Measurements from ENCODE around the gene SH2D5.

Gene SH2D5

DNA sequence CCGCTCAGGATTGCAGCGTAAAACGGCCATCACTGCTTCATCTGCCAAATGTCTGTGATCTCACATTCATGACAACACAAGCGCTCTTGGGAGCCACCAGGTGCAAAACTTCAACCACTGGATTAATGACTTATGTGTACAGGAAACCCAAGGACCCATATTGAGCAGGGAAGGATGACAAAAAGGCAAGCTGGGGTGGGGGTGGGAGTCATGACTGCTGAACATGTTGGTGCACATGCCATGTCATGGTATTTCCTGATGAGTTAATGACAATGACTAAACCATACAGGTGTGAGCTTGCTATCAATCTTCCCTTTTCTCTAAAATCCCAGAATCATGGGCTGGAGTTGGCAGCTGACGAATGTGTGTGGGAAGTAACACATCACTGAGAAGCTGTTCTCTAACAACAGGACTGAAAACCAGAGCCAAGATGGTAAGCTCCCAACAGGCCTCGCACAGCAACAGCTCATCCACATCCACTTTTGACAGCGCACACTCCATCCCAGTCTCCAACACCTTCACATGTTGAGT, 3.1 kb upstream of the SH2D5 start:
- H3K27ac ChIP-seq (ENCODE audit: low read depth, low read length): no peak overlapping the region
- peaks cover 8% of the 10 kb centered on the region for H3K27me3 ChIP-seq (ENCODE audit: control insufficient read depth, insufficient read depth, low read length)
- no peak overlapping the region for H3K9ac ChIP-seq (ENCODE audit: low read length)
- H3K4me3 ChIP-seq (ENCODE audit: low read length): no peak overlapping the region
- H3K4me1 ChIP-seq (ENCODE audit: control insufficient read depth, insufficient read depth, low read length): peaks cover 10% of the 10 kb centered on the region
- peaks cover 6% of the 10 kb centered on the region for H3K36me3 ChIP-seq (ENCODE audit: control insufficient read depth, insufficient read depth, low read length)

DNA sequence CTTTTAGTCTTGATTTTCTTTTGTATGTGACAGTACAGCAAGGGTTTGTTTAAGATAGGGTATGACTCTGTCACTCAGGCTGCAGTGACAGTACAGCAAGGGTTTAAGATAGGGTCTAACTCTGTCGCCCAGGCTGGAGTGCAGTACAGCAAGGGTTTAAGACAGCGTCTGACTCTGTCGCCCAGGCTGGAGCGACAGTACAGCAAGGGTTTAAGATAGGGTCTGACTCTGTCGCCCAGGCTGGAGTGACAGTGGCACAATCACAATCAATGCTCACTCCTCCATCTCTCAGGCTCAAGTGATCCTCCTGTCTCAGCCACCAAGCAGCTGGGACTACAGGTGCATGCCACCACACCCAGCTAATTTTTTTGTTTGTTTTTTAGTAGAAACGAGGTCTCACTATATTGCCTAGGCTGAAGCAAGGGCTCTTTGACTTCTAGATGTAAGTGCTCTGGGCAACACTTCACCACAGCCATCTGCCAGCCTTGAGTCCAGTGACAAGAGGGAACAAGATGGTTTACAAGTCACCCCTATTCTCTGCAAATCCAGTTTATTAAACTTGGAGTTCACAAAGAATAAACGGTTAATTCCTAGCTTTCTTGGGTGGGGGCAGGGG, 965 bp upstream of the SH2D5 start:
- Histone ChIP-seq H3K4me3 (ENCODE audit: low read length) (peak overlapping the region; percentile 71), H3K9ac (ENCODE audit: low read length) (no peak overlapping the region)

DNA sequence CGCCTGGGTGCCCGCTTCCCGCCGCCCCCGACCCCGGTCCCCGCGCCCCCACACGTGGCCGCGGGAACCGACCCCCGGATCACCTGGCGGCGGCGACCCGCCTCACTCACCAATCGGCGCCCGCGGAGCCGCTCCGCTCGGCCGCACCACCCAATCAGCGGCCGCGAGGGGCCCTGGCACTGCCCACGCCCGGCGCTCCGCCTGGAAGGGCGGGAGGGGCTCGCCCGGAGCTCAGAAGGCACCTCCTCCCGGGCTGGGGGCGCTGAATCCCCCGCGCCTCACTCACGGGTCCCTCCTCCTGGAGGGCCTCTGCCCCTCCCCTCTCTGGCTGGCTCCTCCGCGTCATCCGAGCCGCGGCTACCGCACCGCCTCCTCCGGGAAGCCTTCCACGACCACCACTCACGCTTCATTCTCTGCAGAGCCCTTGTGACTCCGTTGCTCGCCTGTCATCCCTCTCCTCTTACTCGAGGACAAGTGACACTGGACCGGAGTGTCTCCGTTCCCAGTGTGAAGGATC, 374 bp downstream of the SH2D5 start:
- H3K4me3 ChIP-seq (ENCODE audit: low read length): peak overlapping the region; percentile 71
- H3K4me1 ChIP-seq (ENCODE audit: control insufficient read depth, insufficient read depth, low read length): peaks cover 10% of the 10 kb centered on the region
- H3K27ac ChIP-seq (ENCODE audit: low read depth, low read length): no peak overlapping the region
- peak overlapping the region; percentile 12 for H3K9ac ChIP-seq (ENCODE audit: low read length)
- H3K27me3 ChIP-seq (ENCODE audit: control insufficient read depth, insufficient read depth, low read length): peaks cover 17% of the 10 kb centered on the region
- H3K36me3 ChIP-seq (ENCODE audit: control insufficient read depth, insufficient read depth, low read length): no peaks in the 10 kb centered on the region

More for the DNA sequence above, 965 bp upstream of the SH2D5 start:
- H3K27ac ChIP-seq (ENCODE audit: low read depth, low read length): peak overlapping the region; percentile 25
- peaks cover 3% of the 10 kb centered on the region for H3K36me3 ChIP-seq (ENCODE audit: control insufficient read depth, insufficient read depth, low read length)
- H3K27me3 ChIP-seq (ENCODE audit: control insufficient read depth, insufficient read depth, low read length): peaks cover 14% of the 10 kb centered on the region
- H3K4me1 ChIP-seq (ENCODE audit: control insufficient read depth, insufficient read depth, low read length): peaks cover 10% of the 10 kb centered on the region

GRCh38 chr1:20731057-20731991, 1.2 kb downstream of the SH2D5 start:
- Histone ChIP-seq H3K4me3 (ENCODE audit: low read length) (peak overlapping the region; percentile 58), H3K9ac (ENCODE audit: low read length) (no peak overlapping the region), H3K27me3 (ENCODE audit: control insufficient read depth, insufficient read depth, low read length) (peaks cover 17% of the 10 kb centered on the region), H3K27ac (ENCODE audit: low read depth, low read length) (no peak overlapping the region), H3K36me3 (ENCODE audit: control insufficient read depth, insufficient read depth, low read length) (no peaks in the 10 kb centered on the region), H3K4me1 (ENCODE audit: control insufficient read depth, insufficient read depth, low read length) (peaks cover 10% of the 10 kb centered on the region)

GRCh38 chr1:20730690-20731056, 1.8 kb downstream of the SH2D5 start:
- Histone ChIP-seq H3K9ac (ENCODE audit: low read length) (no peak overlapping the region), H3K4me1 (ENCODE audit: control insufficient read depth, insufficient read depth, low read length) (peaks cover 10% of the 10 kb centered on the region), H3K4me3 (ENCODE audit: low read length) (no peak overlapping the region), H3K27me3 (ENCODE audit: control insufficient read depth, insufficient read depth, low read length) (peaks cover 17% of the 10 kb centered on the region), H3K36me3 (ENCODE audit: control insufficient read depth, insufficient read depth, low read length) (no peaks in the 10 kb centered on the region), H3K27ac (ENCODE audit: low read depth, low read length) (no peak overlapping the region)

- no peak overlapping the region for H3K9ac ChIP-seq (ENCODE audit: low read length)
- H3K4me1 ChIP-seq (ENCODE audit: control insufficient read depth, insufficient read depth, low read length): peaks cover 10% of the 10 kb centered on the region
- no peak overlapping the region for H3K4me3 ChIP-seq (ENCODE audit: low read length)
- H3K27me3 ChIP-seq (ENCODE audit: control insufficient read depth, insufficient read depth, low read length): peaks cover 17% of the 10 kb centered on the region
- no peaks in the 10 kb centered on the region for H3K36me3 ChIP-seq (ENCODE audit: control insufficient read depth, insufficient read depth, low read length)
- H3K27ac ChIP-seq (ENCODE audit: low read depth, low read length): no peak overlapping the region
Measured at GRCh38 chr1:20729990-20730689, 2.4 kb downstream of the SH2D5 start.

- H3K27ac ChIP-seq (ENCODE audit: low read depth, low read length): no peak overlapping the region
- H3K9ac ChIP-seq (ENCODE audit: low read length): no peak overlapping the region
- peaks cover 17% of the 10 kb centered on the region for H3K27me3 ChIP-seq (ENCODE audit: control insufficient read depth, insufficient read depth, low read length)
- H3K36me3 ChIP-seq (ENCODE audit: control insufficient read depth, insufficient read depth, low read length): no peaks in the 10 kb centered on the region
- no peak overlapping the region for H3K4me3 ChIP-seq (ENCODE audit: low read length)
- peaks cover 10% of the 10 kb centered on the region for H3K4me1 ChIP-seq (ENCODE audit: control insufficient read depth, insufficient read depth, low read length)
Measured at GRCh38 chr1:20729155-20729931, 3.2 kb downstream of the SH2D5 start.

DNA sequence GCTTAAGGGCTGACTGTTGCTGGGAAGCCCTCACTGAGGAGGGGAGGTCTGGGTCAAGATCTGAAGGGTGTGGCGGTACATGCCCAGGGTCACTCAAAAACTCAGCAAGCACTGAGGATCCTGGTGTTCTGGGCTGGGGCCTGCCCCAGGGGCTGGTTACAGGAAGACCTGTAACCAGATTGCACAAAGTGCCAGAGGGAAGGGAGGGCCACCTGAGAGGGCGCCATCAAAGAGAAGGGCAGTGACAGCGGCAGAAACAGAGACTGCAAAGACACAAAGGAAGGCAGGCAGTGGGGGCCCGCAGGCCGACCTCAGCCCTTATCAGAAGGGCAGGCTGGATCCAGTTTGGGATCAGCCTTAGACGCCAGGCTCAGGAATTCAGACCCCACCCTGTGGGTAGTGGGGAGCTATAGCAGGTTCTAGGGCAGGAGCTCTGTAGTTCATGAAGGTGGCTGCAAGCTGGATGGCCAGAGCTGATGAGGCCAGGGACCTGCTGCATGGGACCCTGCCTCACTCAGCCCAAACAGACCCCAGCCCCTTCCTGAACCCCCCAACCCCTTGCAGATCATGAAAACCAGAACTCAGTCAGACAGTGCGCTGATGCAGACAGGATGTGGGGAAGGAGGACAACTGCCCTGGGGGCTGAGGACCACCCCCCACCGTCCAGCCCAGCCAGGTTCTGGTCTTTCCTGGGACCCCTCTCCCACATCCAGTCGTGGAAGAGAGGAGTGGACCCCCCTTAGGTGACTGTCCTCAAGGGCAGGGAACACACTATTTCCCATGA, 3.9 kb downstream of the SH2D5 start:
- no peak overlapping the region for H3K27ac ChIP-seq (ENCODE audit: low read depth, low read length)
- peaks cover 17% of the 10 kb centered on the region for H3K27me3 ChIP-seq (ENCODE audit: control insufficient read depth, insufficient read depth, low read length)
- no peak overlapping the region for H3K4me3 ChIP-seq (ENCODE audit: low read length)
- H3K4me1 ChIP-seq (ENCODE audit: control insufficient read depth, insufficient read depth, low read length): peaks cover 10% of the 10 kb centered on the region
- H3K9ac ChIP-seq (ENCODE audit: low read length): no peak overlapping the region
- H3K36me3 ChIP-seq (ENCODE audit: control insufficient read depth, insufficient read depth, low read length): no peaks in the 10 kb centered on the region

- no peak overlapping the region for H3K27ac ChIP-seq (ENCODE audit: low read depth, low read length)
- H3K27me3 ChIP-seq (ENCODE audit: control insufficient read depth, insufficient read depth, low read length): peaks cover 17% of the 10 kb centered on the region
- H3K9ac ChIP-seq (ENCODE audit: low read length): no peak overlapping the region
Measured at GRCh38 chr1:20727746-20728316, 4.7 kb downstream of the SH2D5 start.

GRCh38 chr1:20726932-20727745, 5.4 kb downstream of the SH2D5 start:
- Histone ChIP-seq H3K4me1 (ENCODE audit: control insufficient read depth, insufficient read depth, low read length) (no peaks in the 10 kb centered on the region), H3K27me3 (ENCODE audit: control insufficient read depth, insufficient read depth, low read length) (peaks cover 17% of the 10 kb centered on the region), H3K27ac (ENCODE audit: low read depth, low read length) (no peak overlapping the region), H3K4me3 (ENCODE audit: low read length) (no peak overlapping the region), H3K36me3 (ENCODE audit: control insufficient read depth, insufficient read depth, low read length) (no peaks in the 10 kb centered on the region), H3K9ac (ENCODE audit: low read length) (no peak overlapping the region)

More at GRCh38 chr1:20727746-20728316, 4.7 kb downstream of the SH2D5 start:
- no peaks in the 10 kb centered on the region for H3K36me3 ChIP-seq (ENCODE audit: control insufficient read depth, insufficient read depth, low read length)
- peaks cover 6% of the 10 kb centered on the region for H3K4me1 ChIP-seq (ENCODE audit: control insufficient read depth, insufficient read depth, low read length)
- H3K4me3 ChIP-seq (ENCODE audit: low read length): no peak overlapping the region

Measured in rectal smooth muscle tissue (tissue), 1 donor.